DOHH2 (cell line): ENCODE data around the gene CSMD2.

Experiments used
- H3F3A ChIP-seq: fragments of 200-600 bp; sonication (generic), shearing (Covaris generic); 2 replicates; pipeline ENCODE4 v1.6.0; 2016; ENCODE audit warnings: antibody characterized with exemption, mild to moderate bottlenecking; ENCODE audit not compliant: control insufficient read depth, insufficient read depth
- H3K27ac ChIP-seq: fragments of 200-600 bp; sonication (generic); 2 replicates; pipeline ENCODE4 v1.5.1; 2014; ENCODE audit warnings: low read depth, mild to moderate bottlenecking, low read length, moderate library complexity
- H3K27me3 ChIP-seq: fragments of 200-600 bp; sonication (generic); 2 replicates; pipeline ENCODE4 v1.6.1; 2014; ENCODE audit warnings: mild to moderate bottlenecking, low read length, mixed read lengths; ENCODE audit not compliant: control insufficient read depth
- H3K36me3 ChIP-seq: fragments of 200-600 bp; sonication (generic); 2 replicates; pipeline ENCODE4 v1.6.1; 2014; ENCODE audit warnings: mild to moderate bottlenecking, low read length, moderate library complexity, mixed read lengths; ENCODE audit not compliant: control insufficient read depth
- H3K4me1 ChIP-seq: fragments of 200-600 bp; sonication (generic); 2 replicates; pipeline ENCODE4 v1.6.1; 2014; ENCODE audit warnings: mild to moderate bottlenecking, low read length, mixed read lengths; ENCODE audit not compliant: control insufficient read depth
- H3K4me2 ChIP-seq: fragments of 200-600 bp; sonication (generic); 2 replicates; pipeline ENCODE4 v1.6.0; 2014; ENCODE audit warnings: mild to moderate bottlenecking, low read length, moderate library complexity
- H3K4me3 ChIP-seq: fragments of 200-600 bp; sonication (generic); 2 replicates; pipeline ENCODE4 v1.5.1; 2014; ENCODE audit warnings: mild to moderate bottlenecking, low read length, mixed read lengths
- H3K79me2 ChIP-seq: fragments of 200-600 bp; sonication (generic); 2 replicates; pipeline ENCODE4 v1.6.1; 2014; ENCODE audit warnings: mild to moderate bottlenecking, low read length, mixed read lengths; ENCODE audit not compliant: control insufficient read depth
- H3K9me2 ChIP-seq: fragments of 200-600 bp; sonication (generic); replicated peaks from 2 replicates; pipeline ENCODE4 v1.6.1; 2014; ENCODE audit warnings: mild to moderate bottlenecking, low read length, mixed read lengths; ENCODE audit not compliant: control insufficient read depth
- H3K9me3 ChIP-seq: fragments of 200-600 bp; sonication (generic); 2 replicates; pipeline ENCODE4 v1.6.1; 2014; ENCODE audit warnings: antibody characterized with exemption, low read length, mixed read lengths; ENCODE audit not compliant: control insufficient read depth, insufficient read depth
- H4K20me1 ChIP-seq: fragments of 200-600 bp; sonication (generic); 2 replicates; pipeline ENCODE4 v1.6.0; 2014; ENCODE audit warnings: low read depth, mild to moderate bottlenecking, antibody characterized with exemption, low read length, moderate library complexity; ENCODE audit not compliant: control insufficient read depth, insufficient read depth
- EZH2phosphoT487 ChIP-seq: fragments of 200-600 bp; sonication (generic); IDR thresholded peaks from 2 replicates; pipeline ENCODE4 v1.6.1; 2017; ENCODE audit warnings: borderline replicate concordance, mild to moderate bottlenecking, antibody characterized with exemption, low read length, moderate library complexity, mixed read lengths
- TF ChIP-seq, protein P1 (sequence below): fragments of 200-600 bp; sonication (generic); IDR thresholded peaks from one replicate; pipeline ENCODE4 v1.5.1; 2014; ENCODE audit warnings: antibody characterized with exemption, mild to moderate bottlenecking, low read depth, low read length; ENCODE audit not compliant: poor library complexity, severe bottlenecking

The CSMD2 gene

DNA sequence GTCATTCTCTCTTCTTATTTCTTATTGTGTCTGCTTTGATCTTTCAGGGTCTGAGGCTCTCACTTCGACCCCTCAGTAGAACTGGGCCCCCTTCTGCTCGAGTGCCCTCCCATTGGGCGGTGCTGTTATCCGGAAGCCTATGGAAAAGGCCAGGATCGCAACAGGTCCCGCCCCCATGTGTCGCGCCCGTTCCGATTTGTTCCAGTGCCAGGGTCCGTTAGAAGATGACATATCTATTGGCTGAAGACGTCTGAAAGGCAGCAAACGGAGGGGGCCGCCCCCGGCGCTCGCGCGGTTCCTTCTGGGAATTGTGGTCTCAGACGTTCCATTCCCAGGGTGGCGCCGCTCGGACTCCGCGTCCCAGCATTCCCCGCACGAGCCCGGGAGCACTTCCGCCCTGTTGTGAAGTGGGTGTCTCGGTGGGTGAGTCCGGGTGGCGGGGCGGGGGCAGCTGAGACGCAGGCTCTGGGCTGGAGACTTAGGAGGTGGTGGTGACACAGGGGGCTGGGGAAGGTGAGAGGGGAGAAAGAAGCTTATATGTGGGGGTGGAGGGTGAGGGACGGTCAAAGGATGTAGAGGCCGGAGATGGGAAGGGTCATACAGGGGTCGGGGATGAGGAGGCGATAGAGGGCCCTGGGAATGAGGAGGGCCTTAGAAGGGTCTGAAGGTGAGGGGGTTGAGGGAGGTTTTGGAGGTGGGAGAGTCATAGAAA is 692.6 kb downstream of the CSMD2 start, which contains the start of gene ZSCAN20:
Gene ZSCAN20 (plus strand): TSS at position 377 of the 712 bp plus-strand sequence. CDS start 6,644 bp downstream, outside the sequence.
- Histone ChIP-seq H3K9me3 (no peaks in the 10 kb centered on the region), H3K4me3 (peak within 1 kb of the TSS; percentile 90), H3K4me1 (peaks cover 31% of the 10 kb centered on the region), H3K27me3 (no peaks in the 10 kb centered on the region), H3K4me2 (peak within 1 kb of the TSS; percentile 82), H3F3A (0 out of 2 replicates have a peak, but pooled peaks cover 4% of the 10 kb centered on the region), H3K79me2 (peaks cover 16% of the 10 kb centered on the region), H3K9me2 (no peaks in the 10 kb centered on the region), H3K27ac (no peak within 1 kb of the TSS), H3K36me3 (no peaks in the 10 kb centered on the region), H4K20me1 (no peaks in the 10 kb centered on the region)
- TF ChIP-seq, protein P1, sequence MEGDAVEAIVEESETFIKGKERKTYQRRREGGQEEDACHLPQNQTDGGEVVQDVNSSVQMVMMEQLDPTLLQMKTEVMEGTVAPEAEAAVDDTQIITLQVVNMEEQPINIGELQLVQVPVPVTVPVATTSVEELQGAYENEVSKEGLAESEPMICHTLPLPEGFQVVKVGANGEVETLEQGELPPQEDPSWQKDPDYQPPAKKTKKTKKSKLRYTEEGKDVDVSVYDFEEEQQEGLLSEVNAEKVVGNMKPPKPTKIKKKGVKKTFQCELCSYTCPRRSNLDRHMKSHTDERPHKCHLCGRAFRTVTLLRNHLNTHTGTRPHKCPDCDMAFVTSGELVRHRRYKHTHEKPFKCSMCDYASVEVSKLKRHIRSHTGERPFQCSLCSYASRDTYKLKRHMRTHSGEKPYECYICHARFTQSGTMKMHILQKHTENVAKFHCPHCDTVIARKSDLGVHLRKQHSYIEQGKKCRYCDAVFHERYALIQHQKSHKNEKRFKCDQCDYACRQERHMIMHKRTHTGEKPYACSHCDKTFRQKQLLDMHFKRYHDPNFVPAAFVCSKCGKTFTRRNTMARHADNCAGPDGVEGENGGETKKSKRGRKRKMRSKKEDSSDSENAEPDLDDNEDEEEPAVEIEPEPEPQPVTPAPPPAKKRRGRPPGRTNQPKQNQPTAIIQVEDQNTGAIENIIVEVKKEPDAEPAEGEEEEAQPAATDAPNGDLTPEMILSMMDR: no peak
- TF ChIP-seq EZH2phosphoT487: no peak

DNA sequence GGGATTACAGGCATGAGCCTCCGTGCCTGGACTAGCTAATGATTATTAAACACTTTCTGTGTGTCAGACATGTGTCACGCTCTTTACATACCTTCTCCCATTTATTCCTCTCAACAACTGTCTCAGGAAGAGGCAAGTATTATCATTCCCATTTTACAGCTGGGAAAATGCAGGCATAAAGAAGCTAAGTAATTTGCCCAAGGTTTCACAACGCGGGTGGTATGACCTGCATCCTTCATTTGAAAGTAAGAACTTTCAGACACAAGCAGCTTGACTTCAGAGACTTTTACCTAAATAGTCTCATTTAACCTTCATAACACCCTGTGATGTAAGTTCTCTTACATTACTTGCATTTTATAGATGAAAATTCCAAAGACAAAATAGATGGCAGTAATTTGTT is 693.6 kb downstream of the CSMD2 start:
- Histone ChIP-seq H3K79me2 (peaks cover 16% of the 10 kb centered on the region), H3K36me3 (no peaks in the 10 kb centered on the region), H3K4me2 (peak overlapping the region; percentile 82), H3K27me3 (no peaks in the 10 kb centered on the region), H3K9me2 (no peaks in the 10 kb centered on the region), H4K20me1 (no peaks in the 10 kb centered on the region), H3K4me1 (peaks cover 31% of the 10 kb centered on the region), H3K9me3 (no peaks in the 10 kb centered on the region), H3F3A (0 out of 2 replicates have a peak, but pooled peaks cover 4% of the 10 kb centered on the region), H3K27ac (no peak overlapping the region), H3K4me3 (peak overlapping the region; percentile 90; the same call in 1 of the 2 replicates)
- TF ChIP-seq EZH2phosphoT487: no peak
- TF ChIP-seq, protein P1: no peak

DNA sequence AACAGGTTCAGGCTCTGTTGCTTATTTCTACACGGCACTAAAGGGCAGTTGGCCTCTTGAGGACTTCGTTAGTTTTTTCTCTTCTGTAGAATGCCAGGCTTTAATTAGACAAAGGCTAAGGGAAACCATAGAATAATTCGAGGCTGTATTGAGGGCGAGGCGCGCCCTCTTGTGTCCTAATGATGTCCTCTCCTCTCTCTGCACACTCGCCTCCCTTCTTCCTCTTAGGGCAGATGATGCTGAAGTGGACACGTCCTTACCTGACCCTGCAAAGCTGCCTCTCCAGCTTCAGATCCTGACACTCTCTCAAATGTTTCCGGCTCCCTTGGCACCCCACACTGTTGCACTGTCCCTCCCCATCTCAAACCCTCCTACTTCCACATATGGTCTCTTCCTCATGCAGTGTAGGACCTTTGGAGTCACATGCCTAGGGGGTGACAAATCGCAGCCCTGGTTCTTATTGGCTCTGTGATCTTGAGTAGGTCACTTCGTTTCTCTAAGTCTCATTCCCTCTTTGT is 694.5 kb downstream of the CSMD2 start:
- H3K4me2 ChIP-seq: peak overlapping the region; percentile 41; the same call in 1 of the 2 replicates
- no peaks in the 10 kb centered on the region for H3K36me3 ChIP-seq
- H3K4me1 ChIP-seq: peaks cover 31% of the 10 kb centered on the region
- no peak for TF ChIP-seq EZH2phosphoT487
- TF ChIP-seq, protein P1: peak; percentile 91
- no peak overlapping the region for H3K4me3 ChIP-seq
- H3F3A ChIP-seq: 0 out of 2 replicates have a peak, but pooled peaks cover 4% of the 10 kb centered on the region
- H3K79me2 ChIP-seq: peaks cover 16% of the 10 kb centered on the region
- H3K9me2 ChIP-seq: no peaks in the 10 kb centered on the region
- no peaks in the 10 kb centered on the region for H4K20me1 ChIP-seq
- no peak overlapping the region for H3K27ac ChIP-seq
- no peaks in the 10 kb centered on the region for H3K9me3 ChIP-seq
- H3K27me3 ChIP-seq: no peaks in the 10 kb centered on the region
